Stimulated activated memory B cell treated with anti-CD40 and anti-IgM and Interleukin-4, amounts not matched to agents 10 μg/mL and 1 μg/mL and 100 μg/mL, for 72 hours (primary cell): ENCODE measurements around the gene SLC6A11.

Source experiments
- ATAC-seq: fragments of 150-1000 bp; cut with Tn5 transposase; 2 replicates; pipeline ENCODE4 v1.10.0; 2021
- H3K27ac Mint-ChIP-seq: one replicate; pipeline ENCODE4 v1.8.0; 2022; ENCODE audit warnings: mild to moderate bottlenecking, mixed read lengths
- H3K27me3 Mint-ChIP-seq: one replicate; pipeline ENCODE4 v1.8.0; 2022; ENCODE audit warnings: mixed read lengths
- H3K36me3 Mint-ChIP-seq: one replicate; pipeline ENCODE4 v1.8.0; 2022; ENCODE audit warnings: mixed read lengths
- H3K4me1 Mint-ChIP-seq: one replicate; pipeline ENCODE4 v1.8.0; 2022; ENCODE audit warnings: mixed read lengths
- H3K4me3 Mint-ChIP-seq: one replicate; pipeline ENCODE4 v1.8.0; 2022; ENCODE audit warnings: mild to moderate bottlenecking, moderate library complexity, mixed read lengths
- H3K9me3 Mint-ChIP-seq: one replicate; pipeline ENCODE4 v1.8.0; 2022; ENCODE audit warnings: mixed read lengths

Gene SLC6A11

DNA sequence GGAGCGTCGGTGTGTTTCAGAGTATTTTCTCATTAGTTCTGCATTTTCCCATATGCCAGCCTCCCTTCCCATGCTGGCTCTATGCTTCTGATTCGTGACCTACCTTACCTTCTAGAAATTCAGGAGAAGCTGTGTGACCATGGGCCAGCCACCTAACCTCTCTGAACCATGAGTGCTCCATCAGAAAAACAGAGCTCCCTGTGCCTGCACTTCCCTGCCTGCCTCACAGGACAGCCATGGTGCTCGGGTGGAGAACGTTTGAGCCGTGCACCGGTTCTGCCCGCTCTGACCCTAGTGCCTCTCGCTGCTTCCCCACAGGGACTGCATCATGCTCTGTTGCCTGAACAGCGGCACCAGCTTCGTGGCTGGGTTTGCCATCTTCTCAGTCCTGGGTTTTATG is 102.0 kb downstream of the SLC6A11 start:
- Mint-ChIP-seq H3K36me3 (no peaks in the 10 kb centered on the region), H3K9me3 (peaks cover 7% of the 10 kb centered on the region), H3K27me3 (peaks cover 40% of the 10 kb centered on the region), H3K4me3 (no peak overlapping the region), H3K4me1 (no peaks in the 10 kb centered on the region), H3K27ac (no peak overlapping the region)
- no peak for ATAC-seq

DNA sequence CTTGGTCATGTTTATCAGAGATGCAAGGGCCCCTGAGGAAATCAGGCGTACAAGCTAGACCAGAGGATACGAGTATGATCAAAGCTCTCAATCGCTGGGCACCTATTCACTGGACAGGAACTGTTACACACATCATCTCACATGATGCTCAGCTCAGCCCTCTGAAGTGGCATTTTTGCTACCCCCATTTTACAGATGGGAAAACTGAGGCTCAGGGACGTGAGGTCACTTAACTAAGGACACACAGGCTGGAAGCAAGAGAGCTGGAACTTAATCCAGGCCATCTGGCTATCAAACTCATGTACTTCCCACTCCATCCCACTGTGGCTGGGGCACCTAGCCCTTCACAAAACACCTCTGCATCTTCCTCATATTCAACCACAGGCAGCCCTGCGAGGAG is 103.6 kb downstream of the SLC6A11 start:
- H3K36me3 Mint-ChIP-seq = no peaks in the 10 kb centered on the region
- ATAC-seq = no peak
- H3K27me3 Mint-ChIP-seq = peaks cover 40% of the 10 kb centered on the region
- peaks cover 10% of the 10 kb centered on the region for H3K9me3 Mint-ChIP-seq
- no peaks in the 10 kb centered on the region for H3K4me1 Mint-ChIP-seq
- H3K27ac Mint-ChIP-seq = no peak overlapping the region
- no peak overlapping the region for H3K4me3 Mint-ChIP-seq

DNA sequence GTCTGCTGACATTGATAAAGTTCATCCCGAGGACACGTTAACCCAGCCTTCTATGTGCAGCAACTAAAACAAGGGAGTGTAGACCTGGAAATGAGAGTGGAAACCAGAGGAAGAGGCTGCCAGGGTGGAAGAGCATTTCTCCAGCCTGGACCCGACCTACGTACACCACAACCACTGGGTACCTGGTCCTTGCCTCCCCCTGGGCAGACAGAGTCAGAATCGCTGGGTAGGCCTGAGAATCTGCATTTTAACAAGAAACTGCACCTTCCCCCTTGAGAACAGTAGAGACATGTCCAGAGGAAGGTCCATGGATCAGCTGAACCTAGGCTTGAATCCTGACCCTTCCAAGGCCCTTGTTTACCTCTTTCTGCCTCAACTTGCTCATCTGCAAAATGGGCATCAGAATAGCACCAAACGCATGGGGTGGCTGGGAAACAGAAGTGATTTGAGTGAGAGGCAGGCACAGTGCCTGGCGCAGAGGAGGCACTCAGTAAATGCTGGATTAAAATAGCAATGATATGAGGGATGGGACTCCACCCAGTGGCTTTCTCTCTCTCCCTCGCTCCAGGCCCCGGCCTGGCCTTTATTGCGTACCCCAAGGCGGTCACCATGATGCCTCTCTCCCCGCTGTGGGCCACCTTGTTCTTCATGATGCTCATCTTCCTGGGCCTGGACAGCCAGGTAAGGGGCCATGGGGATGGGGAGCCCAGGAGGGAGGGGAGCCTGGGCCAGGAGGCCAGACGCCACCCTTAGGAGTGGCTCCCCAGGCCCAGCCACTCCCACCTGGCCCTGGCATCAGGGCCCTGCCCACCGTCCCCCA is 109.6 kb downstream of the SLC6A11 start:
- Mint-ChIP-seq H3K4me3 (no peak overlapping the region), H3K4me1 (no peaks in the 10 kb centered on the region), H3K9me3 (peaks cover 12% of the 10 kb centered on the region), H3K36me3 (no peaks in the 10 kb centered on the region), H3K27me3 (peaks cover 39% of the 10 kb centered on the region), H3K27ac (no peak overlapping the region)
- no peak for ATAC-seq

DNA sequence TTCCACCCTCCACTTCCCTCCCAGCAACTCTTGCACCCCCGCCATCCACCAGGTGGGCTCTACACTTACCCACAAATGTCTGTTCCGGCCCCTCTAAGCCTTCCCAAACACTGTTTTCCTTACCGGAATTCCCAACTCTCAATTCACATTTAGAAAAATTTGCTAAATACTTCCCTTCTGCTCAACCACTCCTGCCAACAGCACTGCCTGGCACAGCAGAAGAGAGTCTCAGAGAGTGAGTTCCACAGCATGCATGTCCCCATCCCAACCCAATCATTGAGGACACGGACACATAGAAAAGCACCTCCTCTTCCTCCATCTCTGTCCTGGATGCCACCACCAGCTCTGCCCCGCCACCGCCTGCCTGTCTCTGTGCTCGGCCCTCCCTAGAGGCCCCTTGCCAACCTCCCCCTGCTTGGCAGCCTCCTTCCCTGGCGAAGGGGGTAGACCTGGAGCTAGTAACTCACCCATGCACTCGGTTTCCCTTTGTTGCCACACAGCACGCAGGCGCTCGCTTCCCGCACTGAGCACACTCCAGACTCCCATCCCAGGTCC is 110.3 kb downstream of the SLC6A11 start:
- no peaks in the 10 kb centered on the region for H3K4me1 Mint-ChIP-seq
- H3K27me3 Mint-ChIP-seq = peaks cover 32% of the 10 kb centered on the region
- H3K36me3 Mint-ChIP-seq = no peaks in the 10 kb centered on the region
- H3K4me3 Mint-ChIP-seq = no peak overlapping the region
- H3K9me3 Mint-ChIP-seq = peaks cover 8% of the 10 kb centered on the region
- H3K27ac Mint-ChIP-seq = no peak overlapping the region
- ATAC-seq = no peak

DNA sequence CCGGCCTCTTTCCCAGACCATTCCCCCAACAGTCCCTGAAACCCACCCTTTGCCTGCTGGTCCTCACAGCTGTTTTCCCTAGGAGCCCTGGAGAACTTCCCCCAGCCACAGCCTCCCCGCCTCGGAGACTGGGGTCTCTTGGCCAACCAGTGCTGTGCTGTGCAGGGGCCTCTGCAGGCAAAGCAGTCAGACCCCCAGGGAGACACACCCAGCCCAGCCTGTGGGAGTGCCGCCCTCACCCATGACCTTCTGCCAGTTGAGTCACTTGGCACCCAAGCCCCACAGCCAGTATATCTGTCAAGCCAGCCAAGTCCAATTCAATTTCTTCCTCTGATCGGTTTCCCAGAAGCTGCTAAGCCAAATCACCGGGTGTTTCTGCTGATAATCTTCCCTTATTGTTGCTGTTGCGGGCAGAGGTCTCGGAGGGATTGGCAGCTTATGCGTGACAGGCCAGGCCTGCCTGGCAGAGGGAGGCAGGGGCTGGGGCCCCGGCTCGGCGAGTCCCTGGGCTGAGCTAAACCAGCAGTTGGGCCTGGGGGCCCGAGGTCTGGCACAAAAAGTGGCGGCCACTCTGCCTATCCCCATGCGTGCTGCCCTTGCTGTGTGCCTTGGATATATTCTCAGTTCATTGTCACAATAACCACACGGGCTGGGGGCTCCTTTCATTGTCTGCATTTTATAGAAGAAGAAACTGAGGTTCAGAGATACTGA is 110.9 kb downstream of the SLC6A11 start:
- Mint-ChIP-seq H3K27me3 (peaks cover 26% of the 10 kb centered on the region), H3K4me3 (no peak overlapping the region), H3K36me3 (no peaks in the 10 kb centered on the region), H3K27ac (no peak overlapping the region), H3K9me3 (peaks cover 5% of the 10 kb centered on the region), H3K4me1 (no peaks in the 10 kb centered on the region)
- ATAC-seq = no peak

DNA sequence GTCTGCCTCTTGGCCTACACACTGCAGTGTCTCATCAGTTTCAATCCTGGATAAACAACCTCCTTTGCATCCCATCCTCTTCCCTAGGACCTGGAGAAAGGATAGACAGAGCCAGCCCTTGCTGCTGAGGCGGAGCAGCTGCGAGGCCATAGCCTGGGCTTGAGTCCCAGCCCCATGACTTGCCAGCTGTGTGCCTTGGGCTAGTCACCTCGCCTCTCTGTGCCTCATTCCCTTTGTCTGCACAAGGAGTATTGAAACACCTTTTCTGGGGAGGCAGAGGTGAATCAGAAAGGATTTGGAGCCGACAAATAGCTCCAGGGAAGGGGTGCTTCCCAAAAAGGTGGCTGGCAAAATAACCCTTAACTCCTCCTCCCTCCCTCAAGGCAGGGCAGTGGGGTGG is 111.5 kb downstream of the SLC6A11 start:
- ATAC-seq = no peak
- no peak overlapping the region for H3K4me3 Mint-ChIP-seq
- H3K36me3 Mint-ChIP-seq = no peaks in the 10 kb centered on the region
- no peaks in the 10 kb centered on the region for H3K4me1 Mint-ChIP-seq
- H3K27me3 Mint-ChIP-seq = peaks cover 20% of the 10 kb centered on the region
- H3K9me3 Mint-ChIP-seq = peaks cover 5% of the 10 kb centered on the region
- no peak overlapping the region for H3K27ac Mint-ChIP-seq

DNA sequence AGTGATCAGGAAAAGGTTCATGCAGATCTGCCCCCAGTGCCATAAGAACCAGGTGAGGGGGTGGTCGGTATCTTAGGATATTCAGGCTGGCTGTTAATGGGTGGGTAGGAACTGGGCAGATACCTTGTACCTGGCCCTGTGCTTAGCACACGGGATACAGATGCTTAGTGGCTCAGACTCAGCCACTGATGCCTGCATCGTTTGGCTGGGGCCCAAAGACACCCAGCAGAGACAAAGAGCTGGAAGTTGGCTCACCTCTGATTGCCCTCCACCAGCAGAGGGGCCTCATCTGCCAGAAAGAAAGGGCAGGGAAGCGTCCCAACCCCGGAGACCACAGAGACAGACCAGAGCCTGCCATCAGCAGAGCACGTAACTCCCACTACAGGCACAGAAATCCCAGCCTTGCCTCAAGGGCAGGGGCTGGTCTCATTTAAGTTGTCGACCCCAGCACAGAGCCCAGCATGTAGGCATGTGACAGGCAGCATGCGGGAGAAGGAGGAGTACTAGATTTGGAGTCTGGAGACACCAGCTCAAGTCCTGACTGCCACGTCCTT is 112.5 kb downstream of the SLC6A11 start:
- no peak overlapping the region for H3K4me3 Mint-ChIP-seq
- no peaks in the 10 kb centered on the region for H3K36me3 Mint-ChIP-seq
- peaks cover 5% of the 10 kb centered on the region for H3K9me3 Mint-ChIP-seq

DNA sequence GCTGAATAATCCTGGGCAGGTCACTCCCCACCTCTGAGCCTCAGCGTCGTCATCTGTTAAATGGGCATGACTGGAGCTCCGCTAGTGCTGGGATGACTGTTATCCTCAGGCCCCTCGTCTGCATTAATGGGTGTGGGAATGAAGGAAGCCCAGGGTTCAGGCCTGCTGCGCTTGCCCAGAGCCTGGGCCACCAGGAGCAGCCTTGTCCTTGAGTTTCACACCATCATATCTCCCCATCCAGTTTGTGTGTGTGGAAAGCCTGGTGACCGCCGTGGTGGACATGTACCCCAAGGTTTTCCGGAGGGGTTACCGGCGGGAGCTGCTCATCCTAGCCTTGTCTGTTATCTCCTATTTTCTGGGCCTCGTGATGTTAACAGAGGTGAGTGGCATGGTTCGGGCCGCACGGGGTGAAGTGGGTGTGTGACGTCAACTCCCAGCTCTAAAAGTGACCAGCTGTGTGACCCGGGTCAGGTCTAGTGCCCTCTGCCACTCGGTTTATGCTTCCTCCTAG is 113.0 kb downstream of the SLC6A11 start:
- Mint-ChIP-seq H3K4me3 (no peak overlapping the region), H3K27me3 (peaks cover 17% of the 10 kb centered on the region), H3K27ac (no peak overlapping the region), H3K9me3 (peaks cover 5% of the 10 kb centered on the region), H3K4me1 (no peaks in the 10 kb centered on the region), H3K36me3 (no peaks in the 10 kb centered on the region)
- no peak for ATAC-seq

More for the DNA sequence above, 112.5 kb downstream of the SLC6A11 start:
- no peak overlapping the region for H3K27ac Mint-ChIP-seq
- H3K4me1 Mint-ChIP-seq = no peaks in the 10 kb centered on the region
- ATAC-seq = peak; percentile 25
- H3K27me3 Mint-ChIP-seq = peaks cover 17% of the 10 kb centered on the region

DNA sequence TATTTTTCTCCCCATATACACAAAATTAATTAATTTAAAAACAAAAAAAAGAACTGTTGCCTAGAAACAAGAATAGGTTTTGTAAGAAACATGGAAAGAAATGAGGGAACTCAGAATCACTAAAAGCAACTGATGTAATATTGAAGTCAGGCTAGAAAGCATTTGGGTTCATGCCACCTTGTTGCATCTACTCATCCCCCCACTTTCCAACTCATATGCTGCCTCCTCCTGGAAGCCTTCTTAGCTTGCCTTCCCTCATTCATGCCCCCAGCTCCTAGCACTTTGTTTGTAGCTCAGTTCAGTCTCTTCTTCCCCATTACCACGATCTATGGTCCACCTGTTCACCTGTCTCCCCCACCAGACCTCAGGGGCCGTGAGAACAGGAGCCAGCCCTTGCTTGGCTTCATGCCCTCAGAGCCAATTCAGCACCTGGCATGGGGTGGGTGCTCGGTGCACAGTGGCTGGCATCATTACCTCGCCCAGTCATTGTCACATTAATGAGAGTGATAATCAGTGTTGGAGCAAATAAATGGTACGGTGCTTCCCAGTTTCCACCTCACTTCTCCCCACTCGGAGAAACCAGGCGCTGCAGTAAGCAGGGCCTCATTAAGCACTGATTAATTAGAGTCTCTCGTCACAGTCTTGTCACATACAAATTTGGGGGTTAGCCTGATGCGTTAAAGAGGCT is 114.1 kb downstream of the SLC6A11 start:
- ATAC-seq = no peak
- Mint-ChIP-seq H3K27me3 (peaks cover 17% of the 10 kb centered on the region), H3K36me3 (no peaks in the 10 kb centered on the region), H3K4me3 (no peak overlapping the region), H3K9me3 (no peaks in the 10 kb centered on the region), H3K27ac (no peak overlapping the region), H3K4me1 (no peaks in the 10 kb centered on the region)

DNA sequence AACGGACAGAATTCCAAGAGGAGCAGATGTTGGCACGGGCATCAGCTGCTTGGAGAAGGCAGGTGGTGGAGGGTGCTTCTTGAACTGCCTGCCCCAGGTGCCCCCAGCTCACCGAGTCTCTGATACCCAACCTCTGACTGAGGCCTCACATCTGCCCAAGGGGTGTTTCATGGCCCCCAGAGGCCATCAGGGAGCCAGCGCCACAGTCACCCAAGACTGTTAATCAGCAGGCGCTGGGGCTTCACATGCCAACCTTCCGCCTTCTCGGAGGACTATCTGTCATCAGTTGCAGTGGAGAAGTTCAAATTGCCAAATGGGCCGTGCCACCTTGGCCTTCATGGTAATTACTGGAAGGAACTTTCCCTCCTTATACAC is 114.6 kb downstream of the SLC6A11 start:
- Mint-ChIP-seq H3K4me3 (no peak overlapping the region), H3K27me3 (peaks cover 17% of the 10 kb centered on the region), H3K9me3 (no peaks in the 10 kb centered on the region), H3K4me1 (no peaks in the 10 kb centered on the region), H3K36me3 (no peaks in the 10 kb centered on the region), H3K27ac (no peak overlapping the region)
- ATAC-seq = no peak

DNA sequence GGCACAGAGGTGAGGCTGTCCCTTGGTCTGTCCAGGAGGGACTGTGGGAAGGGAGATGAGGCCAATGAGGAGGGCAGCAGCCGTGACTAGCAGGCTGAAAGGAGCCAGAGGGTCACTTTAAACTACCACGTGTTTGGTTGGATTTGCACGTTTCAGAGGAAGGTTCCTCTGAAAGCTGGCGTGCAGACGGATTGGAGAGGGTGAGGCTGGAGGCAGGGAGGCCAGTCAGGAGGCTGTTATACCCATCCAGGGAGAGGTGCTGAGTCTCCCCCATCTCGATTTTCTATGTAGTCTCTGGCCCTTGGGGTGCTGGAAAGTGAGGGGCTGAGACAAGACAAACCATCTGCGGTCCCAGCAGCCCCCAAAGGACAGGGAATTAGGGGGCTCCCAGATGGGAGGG is 116.6 kb downstream of the SLC6A11 start:
- no peaks in the 10 kb centered on the region for H3K4me1 Mint-ChIP-seq
- no peak overlapping the region for H3K27ac Mint-ChIP-seq
- peaks cover 4% of the 10 kb centered on the region for H3K27me3 Mint-ChIP-seq
- no peak for ATAC-seq
- H3K9me3 Mint-ChIP-seq = no peaks in the 10 kb centered on the region
- no peak overlapping the region for H3K4me3 Mint-ChIP-seq
- no peaks in the 10 kb centered on the region for H3K36me3 Mint-ChIP-seq

DNA sequence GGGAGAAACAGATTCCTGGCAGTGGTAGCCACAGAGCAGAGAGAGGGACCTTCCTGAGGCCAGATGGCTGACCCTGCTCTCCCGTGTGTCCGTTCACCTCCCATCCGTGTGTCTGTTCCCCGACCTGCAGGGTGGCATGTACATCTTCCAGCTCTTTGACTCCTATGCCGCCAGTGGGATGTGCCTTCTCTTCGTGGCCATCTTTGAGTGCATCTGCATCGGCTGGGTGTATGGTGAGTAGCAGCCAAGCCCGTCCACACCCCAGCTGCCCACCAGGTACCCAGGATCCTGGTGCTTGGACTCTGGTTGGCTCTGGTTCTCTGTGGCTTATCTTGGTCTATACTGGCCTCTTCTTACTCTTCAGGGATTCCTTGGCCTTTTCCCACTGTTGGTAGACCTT is 117.0 kb downstream of the SLC6A11 start:
- Mint-ChIP-seq H3K4me1 (no peaks in the 10 kb centered on the region), H3K27ac (no peak overlapping the region), H3K9me3 (no peaks in the 10 kb centered on the region), H3K36me3 (no peaks in the 10 kb centered on the region), H3K27me3 (peaks cover 8% of the 10 kb centered on the region), H3K4me3 (no peak overlapping the region)
- no peak for ATAC-seq

DNA sequence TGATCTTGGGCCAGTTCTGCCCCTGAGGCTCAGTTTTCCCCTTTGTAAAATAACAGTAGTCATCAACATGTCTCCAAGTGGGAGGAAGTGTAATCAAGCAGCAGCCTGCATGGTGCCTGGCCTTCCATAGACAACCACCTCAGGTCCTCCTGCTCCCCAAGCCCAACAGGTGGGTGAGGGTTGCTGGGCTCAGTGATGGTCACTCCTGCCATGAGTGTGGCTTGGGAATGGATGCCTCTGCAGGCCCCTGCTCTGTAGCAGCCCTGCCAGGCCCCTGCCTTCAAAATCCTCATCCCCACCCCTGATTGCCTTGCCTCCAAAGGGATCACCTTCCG is 117.4 kb downstream of the SLC6A11 start:
- no peak for ATAC-seq
- no peaks in the 10 kb centered on the region for H3K4me1 Mint-ChIP-seq
- no peaks in the 10 kb centered on the region for H3K9me3 Mint-ChIP-seq

DNA sequence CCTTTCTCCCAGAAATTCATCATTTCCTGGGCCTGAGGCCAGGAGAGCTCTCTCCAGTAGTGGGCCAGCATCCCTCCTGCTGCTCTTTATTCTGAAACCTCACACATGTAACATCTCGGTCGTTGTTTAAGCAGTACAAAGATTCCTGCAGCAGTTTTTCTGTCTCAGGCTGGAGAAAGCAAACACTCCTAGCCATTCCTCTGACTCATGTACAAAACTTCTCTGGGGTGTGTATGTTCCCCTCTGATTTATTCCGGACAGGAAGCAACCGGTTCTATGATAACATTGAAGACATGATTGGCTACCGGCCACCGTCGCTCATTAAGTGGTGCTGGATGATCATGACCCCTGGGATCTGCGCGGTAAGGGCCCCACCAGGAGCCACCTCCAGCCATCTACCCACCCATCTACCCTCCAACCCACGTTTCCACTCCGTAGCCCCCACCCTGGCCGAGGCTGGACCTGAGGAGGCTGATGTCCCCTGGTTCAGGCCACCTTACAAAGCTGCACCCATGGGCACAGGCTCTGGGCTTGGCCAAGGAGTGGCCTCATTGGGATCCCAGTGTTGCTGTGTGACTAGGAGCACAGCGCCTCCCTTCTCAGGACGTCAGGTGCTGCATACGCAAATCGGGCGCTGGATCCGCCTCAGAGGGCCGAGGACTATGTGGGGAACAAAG is 117.9 kb downstream of the SLC6A11 start:
- Mint-ChIP-seq H3K4me1 (no peaks in the 10 kb centered on the region), H3K27ac (no peak overlapping the region), H3K36me3 (no peaks in the 10 kb centered on the region), H3K9me3 (no peaks in the 10 kb centered on the region), H3K27me3 (peaks cover 17% of the 10 kb centered on the region), H3K4me3 (no peak overlapping the region)
- no peak for ATAC-seq

More for the DNA sequence above, 117.4 kb downstream of the SLC6A11 start:
- no peaks in the 10 kb centered on the region for H3K36me3 Mint-ChIP-seq
- no peak overlapping the region for H3K4me3 Mint-ChIP-seq
- peaks cover 12% of the 10 kb centered on the region for H3K27me3 Mint-ChIP-seq
- H3K27ac Mint-ChIP-seq = no peak overlapping the region

DNA sequence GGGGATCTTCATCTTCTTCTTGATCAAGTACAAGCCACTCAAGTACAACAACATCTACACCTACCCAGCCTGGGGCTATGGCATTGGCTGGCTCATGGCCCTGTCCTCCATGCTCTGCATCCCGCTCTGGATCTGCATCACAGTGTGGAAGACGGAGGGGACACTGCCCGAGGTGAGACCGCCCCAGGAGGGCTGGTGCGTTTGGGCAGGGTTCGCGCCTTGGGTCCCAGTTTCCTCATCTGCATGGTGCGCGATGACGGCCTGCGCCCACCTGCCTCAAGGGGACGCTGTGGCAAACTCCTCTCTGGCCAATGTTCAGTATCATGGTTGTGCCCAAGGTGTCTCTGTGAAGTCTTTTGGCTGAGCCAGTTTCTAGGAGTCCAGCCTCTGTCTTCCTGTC is 119.0 kb downstream of the SLC6A11 start:
- H3K36me3 Mint-ChIP-seq = no peaks in the 10 kb centered on the region
- no peaks in the 10 kb centered on the region for H3K4me1 Mint-ChIP-seq
- H3K27ac Mint-ChIP-seq = no peak overlapping the region
- no peak for ATAC-seq
- no peaks in the 10 kb centered on the region for H3K9me3 Mint-ChIP-seq
- H3K27me3 Mint-ChIP-seq = peaks cover 28% of the 10 kb centered on the region
- H3K4me3 Mint-ChIP-seq = no peak overlapping the region
